ENCODE data around the gene KRT75.

Gene KRT75

DNA sequence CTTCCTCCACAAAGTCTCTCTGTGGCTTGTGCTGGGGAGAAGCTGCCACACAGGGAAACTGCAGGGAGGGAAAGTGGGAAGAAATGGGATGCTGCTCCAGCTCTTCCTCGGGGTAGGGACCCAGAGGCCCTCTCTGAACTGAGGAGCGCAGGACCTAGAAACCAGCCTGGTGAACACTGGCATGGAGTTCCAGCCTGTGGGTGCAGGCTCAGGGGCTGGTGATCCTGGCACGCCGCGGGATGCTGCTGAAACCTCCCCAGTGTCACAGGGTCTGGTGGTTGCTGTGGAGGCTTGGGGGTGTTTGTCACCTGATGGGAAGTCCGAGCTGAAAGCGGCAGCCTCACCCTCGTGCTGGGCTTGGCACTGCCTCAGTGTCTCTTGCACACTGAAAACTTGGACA, 5.2 kb upstream of the KRT75 start:
- DNase-seq: no peak

DNA sequence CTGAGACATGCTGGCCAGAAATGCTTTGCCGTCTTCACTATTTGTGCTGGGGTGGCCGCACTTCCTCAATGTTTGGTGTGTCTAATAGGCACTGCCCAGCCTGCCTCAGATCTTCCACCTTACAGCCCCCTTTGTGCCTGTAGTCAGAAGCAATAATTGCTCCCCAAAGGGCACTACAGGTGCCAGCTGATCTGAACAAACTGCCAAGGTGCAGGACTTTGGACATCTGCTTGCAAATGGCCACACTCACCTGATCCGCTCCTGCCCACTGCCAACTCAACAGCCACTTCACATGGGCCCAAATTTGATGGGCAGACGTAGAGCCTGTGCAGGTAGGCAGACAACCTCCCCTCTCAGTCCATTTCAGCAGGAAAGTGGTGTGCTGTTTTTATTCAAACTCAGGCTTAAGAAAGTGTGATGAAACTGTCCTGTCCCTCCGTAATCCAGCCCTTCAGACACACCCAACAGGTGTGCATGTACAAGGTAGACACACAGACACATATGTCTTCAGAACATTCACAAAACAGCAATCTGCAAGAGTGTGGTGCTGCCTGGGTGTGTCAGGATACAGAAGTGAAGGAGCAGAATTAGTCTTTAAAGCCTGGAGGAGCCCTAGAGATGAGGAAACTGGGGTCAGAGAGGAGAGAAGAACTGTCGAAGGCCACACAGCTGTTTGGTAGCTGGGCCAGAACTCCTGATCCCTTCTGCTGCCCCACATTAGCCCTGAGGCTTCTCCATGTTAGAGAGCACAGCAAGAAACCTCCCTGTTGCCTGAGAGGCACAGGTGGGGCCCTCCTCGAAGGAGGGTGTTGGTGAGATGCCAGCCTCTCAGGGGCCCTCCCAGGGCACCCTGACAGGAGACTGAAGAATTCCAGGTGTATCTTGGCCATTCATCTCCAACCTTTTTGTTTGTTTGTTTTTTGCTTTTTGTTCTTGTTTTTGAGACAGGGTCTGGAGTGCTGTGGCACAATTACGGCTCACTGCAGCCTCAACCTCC, 4.4 kb upstream of the KRT75 start:
- DNase-seq: no peak

DNA sequence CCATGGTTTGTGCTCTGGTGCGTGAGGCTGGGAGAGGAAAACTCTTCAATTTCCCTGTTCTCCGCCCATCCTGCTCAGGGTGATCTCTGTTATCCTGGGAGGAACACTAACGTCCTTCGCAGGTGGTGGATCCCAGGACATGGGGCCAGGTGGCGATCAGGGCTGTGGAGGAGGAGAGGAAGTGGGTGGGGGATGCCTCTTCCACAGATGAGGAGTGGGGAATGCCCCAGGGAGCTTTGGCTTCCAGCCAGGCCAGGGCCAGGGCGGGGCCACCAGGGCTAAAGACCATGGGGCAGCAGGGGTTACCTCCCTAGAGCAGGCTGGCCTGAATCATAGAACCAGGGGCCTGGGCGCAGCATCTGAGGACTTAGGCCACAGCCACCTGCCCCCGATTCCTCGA, 3.3 kb upstream of the KRT75 start:
- no peak for DNase-seq

DNA sequence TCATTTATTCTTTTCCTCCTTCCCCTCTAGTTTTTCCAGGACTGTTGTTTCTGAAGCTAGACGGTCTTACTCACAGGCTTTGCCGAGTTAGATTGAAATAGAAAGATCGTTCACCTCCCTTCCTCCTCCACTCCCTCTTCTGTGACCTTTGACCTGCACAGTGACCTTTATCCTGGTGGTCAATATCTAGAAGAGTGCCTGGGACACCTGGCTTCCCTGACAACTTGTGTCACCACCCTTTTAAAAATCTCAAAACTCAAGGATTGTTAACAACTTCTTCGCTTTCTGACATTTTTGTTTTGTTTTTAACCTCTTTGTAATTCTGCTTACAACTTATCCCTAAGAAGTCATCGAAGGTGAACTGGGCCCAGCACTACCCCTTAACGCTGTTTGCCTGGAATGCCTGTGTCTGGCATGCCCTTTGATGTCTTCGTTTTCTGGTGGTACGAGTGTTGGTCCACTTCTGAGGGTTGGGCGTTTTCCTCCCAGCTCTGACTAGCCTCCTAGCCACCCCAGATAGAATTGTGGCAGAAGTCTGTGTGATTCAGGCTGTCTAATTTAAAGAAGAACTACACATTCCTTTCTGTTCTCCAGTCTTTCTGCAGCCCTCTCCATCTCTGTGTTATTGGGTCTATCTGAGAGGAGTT, 2.8 kb upstream of the KRT75 start:
- no peak for DNase-seq

DNA sequence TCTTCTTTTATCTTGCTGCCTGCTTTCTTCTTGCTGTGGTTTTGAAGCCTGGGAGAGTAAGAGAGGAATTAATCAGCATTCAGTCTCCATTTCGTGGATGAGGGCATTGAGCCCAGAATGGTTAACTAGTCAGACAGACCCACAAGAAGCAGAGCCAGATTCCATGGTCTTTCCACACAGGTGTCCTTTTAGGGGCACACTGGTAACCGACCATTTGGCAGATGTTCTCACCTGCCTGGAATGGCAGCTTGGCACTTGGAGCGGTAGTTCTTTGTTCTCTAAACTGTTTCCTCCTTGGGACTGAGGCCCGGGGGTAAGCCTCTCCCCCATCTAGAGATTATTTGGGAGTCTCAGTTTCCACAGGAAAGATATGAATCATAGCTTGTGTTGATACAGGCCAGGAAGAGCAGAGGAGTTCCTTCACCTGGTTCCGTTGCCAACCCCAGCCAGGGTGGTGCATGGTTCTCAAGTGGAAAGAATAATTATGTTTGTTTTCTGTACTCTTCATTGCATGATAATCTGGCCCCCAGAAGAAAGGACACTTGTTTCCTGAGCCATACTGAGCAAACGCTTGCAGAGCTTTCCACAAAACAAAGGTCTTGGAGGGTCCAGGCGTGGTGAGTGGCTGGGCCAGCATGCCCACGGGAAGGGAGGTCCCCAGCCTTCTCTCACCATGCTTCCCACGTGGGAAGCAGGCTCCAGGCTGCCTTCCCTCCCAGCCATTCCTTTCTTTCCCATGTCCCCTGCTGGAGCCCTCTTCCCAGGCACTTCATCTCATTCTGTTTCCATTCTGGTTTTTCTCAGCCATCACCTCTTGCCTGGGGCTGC, 2.0 kb upstream of the KRT75 start:
- no peak for DNase-seq

DNA sequence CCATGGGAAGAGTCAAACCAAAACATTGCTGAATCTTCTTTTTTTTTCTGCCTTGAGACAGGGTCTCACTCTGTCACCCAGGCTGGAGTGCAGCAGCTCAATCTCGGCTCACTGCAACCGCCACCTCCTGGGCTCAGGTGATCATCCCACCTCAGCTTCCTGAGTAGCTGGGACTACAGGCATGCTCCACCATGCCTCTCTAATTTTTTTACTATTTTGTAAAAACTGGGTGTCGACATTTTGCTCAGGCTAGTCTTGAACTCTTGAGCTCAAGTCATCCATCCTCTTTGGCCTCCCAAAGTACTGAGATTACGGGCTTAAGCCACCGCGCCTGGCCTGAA, 1.5 kb upstream of the KRT75 start:
- DNase-seq: no peak

DNA sequence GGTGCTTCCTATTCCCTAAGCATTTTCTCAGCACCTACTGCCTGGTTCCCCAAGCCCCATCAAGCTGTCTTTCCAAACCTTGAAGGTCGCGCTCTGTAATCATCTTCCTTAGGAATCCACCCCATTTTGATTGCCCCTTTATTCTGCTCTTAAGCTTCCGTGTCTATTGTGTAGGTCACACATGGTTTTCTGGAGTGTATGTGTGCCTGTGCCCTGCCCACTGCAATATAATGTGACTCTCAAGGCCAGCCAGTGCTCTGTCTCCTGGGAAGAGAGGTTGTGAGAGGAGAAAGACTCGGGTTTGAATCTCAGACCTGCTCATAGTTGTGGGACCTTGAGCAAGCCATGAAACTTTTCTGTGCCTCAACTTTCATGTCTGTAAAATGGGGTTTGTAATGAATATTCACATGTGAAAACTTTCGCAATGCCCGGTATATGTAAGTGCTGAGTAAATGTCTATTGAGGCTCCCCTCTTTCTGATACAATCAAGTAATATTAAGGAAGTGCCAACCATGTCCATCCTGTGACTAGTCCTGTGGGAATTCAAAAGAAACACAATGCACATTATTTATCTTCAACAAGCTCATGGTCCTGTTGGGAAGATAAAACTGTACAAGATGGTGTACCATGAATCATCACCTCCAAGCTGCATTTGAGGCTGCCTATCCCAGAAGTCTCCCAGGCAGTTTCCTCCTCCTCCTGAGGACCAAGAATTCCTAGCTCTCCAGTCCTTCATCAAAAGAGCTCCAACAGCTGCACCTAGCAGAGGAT, 774 bp upstream of the KRT75 start:
- no peak for DNase-seq

DNA sequence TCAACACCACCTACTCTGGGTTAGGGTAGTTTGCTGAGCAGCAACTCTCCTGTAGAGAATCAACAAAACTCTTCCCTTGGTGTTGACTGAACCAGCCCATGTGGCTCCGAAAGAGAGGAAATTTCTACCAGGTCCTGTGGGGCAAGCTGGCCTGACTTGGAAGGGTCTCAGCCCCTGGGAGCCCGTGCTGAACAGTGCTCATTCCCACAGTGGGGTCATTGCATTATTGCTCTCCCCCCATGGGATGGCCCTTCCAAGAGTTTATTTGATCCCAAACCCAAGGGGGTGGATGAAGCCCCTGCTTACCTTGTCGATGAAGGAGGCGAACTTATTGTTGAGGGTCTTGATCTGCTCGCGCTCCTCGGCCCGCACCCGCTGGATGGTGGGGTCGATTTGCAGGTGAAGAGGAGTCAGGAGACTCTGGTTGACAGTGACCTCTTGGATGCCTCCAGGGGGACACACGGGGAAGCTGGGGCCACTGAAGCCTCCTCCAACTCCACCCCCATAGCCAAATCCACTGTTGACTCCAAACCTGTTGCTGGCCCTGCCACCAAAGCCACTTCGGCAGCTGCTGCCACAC, 580 bp downstream of the KRT75 start:
- DNase-seq: no peak

DNA sequence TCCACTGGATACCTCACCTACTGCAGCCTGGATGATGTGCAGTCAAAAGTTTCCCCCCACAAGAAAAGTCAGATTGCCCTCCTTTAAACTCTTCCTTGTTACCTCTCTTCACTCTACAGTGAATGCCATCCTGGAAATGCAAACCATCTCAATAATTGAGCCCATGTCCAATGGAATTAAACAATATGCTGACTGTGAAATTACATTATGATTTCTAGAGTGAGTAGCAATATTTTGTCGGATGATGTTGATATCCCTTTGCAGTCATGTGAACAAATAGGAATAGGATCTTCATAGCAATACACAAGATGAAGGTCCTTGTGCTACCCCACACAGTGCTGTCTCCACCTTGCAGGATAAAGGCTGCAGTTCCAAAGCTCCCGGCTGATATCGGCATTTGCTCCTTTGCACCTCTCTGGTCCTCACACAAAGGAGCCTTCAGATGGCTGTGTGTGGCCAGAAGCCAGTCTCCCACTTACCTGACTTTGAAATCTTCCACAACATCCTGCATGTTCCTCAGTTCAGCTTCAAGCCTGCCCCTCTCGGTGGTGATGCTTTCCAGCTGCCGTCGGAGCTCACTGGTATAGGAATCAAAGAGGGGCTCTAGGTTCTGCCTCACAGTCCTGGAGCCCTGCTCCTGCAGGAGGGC, 1.5 kb downstream of the KRT75 start:
- DNase-seq: no peak

DNA sequence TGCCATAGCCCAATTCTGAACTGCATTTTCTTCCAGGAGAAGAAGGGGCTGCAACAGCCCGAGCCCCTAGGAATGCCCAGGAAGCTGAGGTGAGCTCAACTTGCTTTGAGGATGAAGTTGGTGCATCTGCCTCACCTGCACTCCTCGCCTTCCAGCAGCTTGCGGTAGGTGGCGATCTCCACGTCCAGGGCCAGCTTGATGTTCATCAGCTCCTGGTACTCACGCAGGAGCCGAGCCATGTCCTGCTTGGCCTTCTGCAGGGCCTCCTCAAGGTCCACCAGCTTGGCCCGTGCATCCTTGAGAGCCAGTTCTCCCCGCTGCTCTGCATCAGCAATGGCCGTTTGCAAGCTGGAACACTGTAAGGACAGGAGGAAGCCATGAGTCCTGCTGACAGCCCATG, 6.0 kb downstream of the KRT75 start:
- no peak for DNase-seq

DNA sequence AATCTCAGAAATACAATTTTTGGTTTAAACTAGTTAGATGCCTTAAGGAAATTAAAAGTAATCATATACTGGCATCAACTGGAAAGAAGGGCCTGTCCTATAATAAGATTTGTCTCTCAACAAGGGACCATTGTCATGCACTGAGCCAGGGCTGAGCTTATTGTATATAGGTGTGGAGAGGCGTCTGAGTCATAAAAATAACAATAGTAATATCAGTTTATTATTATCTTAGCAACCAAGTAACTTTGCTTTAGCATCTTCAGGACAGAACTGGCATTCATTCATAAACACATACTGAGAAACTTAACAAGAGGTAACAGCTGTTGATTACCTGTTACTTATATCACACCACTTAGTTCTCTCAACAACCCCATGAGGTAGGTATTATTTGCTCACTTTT, 7.1 kb downstream of the KRT75 start:
- no peak for DNase-seq

DNA sequence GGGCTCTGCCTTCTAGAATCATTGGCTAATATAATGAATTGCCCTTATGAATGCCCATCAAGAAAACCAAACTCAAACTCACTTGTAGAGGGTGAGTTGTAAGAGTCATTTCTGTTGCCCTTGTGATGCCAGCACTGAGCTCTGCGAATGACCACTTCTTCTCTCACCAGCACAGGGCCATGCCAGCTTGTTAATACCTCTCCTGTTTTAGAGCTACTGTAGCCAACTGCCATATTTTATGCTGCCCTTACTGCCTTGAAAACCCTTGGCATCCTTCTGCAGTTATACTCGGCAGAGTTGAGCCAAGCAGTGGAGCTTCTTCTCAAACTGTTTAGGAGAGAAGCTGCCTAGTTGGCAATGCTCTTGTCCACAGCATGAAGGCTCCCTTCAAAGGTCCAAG, 8.1 kb downstream of the KRT75 start:
- DNase-seq: no peak

DNA sequence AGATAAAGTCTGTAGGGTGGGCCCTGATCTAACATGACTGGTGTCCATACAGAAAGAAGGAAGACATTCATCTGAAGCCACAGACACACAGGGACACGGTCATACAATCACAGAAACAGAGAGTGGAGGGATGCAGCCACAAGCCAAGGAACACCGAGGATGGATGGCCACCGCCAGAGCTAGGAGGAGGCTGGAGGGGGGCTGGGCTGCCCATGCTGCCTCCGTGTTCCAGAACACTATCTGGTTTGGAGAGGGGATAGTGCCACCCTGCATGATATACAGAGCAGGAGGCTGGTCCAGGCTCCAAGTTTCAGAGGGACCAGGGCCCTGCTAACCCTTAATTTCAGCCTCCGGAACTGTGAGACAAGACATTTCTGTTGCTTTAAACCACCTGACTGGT, 8.7 kb downstream of the KRT75 start:
- DNase-seq: no peak

DNA sequence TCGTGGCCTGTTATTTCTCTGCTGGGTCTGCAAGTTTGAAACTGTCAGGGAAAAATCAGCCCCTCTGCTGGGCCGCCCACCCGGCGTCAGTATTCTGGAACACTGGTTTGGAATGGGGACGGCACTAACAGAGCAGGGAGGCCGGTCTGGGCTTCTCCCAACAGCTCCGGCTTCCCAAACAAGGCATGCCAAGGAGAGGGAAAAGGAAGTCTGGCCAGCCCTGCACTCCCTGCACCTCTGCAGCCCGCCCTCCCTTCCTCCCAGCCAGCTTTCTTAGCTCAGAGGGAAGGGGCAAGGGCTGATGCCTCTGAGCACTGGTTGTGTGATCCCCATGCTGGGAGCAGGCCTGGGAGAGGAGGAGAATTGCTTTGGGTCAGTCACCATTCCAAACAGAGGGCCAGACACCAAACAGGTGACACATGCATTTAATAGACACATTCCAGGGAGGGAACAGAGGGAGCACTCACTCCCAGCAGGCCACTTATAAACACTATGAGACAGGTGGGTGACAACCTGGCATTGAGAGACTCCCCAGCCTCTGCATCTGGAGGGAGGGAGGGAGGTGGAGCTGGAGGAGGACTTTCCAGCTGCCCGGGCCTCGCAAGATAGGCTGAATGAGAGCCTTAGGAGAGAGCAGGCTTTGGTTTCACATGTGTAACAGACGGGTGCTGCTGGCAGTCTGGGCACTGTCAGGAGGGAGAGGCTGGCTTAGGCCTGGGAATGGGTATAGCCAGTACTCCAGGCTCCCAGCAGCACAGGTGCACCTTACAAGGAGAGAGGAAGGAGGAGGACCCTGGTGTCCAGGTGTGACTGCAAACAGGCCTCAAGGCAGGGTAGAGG, 10.3 kb downstream of the KRT75 start:
- no peak for DNase-seq

DNA sequence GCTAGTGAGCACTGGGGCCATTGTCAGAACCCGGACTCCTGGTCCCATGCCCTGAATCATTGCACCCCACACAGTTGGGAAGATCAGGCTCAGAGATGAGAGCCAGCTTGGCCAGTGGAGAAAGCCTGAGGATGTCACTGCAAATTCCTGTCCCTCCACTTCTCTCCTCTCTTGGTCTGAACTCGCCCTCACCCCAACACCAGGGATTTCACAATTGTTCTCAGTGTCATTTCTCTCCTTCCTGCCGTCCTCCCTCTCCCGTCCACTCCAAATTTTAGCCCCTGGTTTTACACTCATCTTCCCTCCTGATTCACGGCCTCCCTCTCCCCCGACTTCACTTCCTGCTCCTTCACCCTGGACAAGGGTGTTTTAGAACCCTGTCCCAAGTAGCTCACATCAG, 11.1 kb downstream of the KRT75 start:
- DNase-seq: no peak

DNA sequence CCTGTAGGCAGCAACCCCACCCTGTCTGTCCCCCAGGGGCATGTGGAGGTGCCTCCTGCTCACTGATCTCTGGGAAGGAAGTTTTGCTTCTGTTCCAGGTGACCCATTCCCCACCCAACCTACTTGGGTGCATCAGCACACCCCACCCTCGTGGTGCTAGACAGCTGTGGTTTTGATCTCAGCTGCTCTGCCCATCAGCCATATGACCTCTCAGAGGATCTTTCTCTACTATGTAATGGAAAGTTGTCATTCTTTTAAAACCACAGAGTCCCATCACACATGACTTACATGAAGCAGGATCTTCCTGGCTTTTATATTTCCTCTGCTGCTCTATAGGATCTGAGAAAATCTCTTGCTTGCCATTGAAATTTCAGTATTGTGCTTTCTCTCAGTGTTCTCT, 14.5 kb downstream of the KRT75 start:
- DNase-seq: no peak

DNA sequence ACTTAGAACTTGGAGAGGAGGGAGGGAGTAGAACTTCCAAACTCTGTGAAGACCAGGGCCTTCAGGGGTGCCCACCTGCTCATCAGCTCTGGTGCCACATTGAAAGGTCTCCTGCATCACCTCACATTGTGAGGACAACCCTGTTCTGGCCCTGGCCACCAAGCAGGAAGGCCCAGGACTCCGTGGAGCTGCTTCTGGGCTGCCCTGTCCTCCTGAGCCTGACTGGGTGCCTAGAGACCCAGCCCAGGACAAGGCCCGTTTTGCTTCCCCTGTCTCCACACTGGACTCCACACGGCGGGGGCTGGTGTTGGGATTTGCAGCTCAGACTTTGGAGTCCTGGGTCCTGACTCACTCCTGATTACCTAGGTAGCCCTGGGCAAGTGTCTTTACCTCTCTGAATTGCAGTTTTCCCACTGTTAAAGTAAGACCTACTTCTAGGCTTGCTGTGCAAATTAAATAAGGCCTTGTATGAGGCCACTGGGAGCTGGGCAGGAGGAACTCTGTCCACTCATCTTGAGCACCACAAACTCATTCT, 15.5 kb downstream of the KRT75 start:
- DNase-seq: no peak

DNA sequence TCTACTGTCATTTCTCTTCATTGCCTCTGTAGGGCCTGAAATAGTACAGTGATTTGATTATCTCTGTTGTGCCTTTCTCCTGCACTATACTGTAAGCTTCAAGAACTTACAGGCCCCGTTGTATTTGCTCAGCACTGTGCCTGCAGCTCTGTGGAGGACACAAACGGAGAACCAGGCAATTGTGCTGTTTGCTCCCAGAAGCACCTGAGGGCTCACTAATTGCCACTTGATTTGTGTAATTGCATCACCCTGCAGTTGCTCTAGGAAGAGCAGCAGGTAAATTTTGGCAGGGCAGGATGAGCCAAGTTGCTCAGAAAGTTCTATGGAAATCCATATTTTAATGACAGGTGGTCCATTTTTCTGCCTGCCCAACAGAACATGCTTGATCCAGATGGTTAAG, 16.4 kb downstream of the KRT75 start:
- DNase-seq: no peak

DNA sequence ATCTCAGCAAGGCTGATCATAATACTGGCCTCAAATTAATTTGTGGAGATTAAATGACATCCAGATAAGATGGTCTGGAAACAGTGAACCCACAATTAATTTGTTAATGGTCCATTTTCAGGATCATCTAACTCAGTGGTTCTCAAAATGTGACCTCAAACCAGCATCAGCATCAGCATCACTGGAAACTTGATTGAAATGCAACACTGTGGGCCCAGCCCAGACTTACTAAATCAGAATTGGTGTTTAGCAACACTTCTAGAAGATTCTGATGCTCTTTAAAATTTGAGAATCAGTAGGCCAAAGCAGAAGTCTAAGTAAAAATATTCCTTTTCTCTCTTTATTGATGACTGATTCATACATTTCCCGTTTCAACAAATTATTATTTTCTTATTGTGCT, 17.4 kb downstream of the KRT75 start:
- DNase-seq: no peak

DNA sequence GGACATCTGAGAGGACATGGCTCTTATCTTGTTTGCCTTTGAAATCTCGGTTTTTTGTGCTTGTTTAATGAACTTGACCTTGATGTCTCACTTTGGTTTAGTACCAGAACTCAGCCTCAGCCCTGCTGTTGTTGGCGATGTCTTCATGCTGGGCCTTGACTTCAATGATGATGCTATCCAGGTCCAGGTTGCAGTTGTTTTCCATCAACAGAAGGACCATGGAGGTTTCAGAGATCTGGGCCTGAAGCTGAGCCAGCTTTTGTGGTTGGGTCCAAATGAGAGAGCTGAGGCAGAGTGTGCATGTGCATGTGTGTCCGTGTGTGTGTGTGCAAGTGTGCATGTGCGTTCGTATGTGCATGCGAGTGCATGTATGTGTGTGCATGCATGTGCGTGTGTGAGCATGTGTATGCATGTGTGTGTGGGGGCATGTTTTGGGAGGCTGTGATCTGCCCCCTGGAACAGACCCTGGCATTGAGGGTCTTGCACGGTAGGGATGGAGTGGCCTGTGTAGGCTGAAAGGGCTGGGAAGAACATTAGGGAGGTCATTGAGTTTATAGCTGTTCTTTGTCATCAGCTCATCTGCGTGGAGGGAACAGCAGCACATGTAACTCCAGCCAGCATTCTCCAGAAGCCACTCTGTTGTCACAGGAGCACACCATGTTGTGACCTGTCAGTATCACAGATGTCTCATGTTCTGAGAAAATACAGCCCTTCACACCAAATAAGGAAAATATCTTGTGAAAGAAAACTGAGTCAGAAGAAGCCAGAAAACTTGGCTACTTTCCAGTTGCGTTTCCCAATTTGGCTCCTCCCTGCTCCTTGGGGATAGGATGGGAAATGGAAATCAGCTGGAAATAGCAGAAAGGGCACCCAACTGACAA, 18.1 kb downstream of the KRT75 start:
- no peak for DNase-seq
